ENCODE measurements around the gene WDFY4. TPM values are rescaled to one million over a fixed set of nuclear protein-coding genes. Genes with fewer than 3 reads are reported as not detected.

The WDFY4 gene
- total RNA-seq, 1 experiment from 2014 or later, result 0.22 TPM

GRCh38 chr10:48796713-48797245 lies 112.1 kb downstream of the WDFY4 start (continued):
- TF ChIP-seq MAX (IDR thresholded peaks at IDR 0.05), result no peak

- Histone ChIP-seq H3K9me3 (ENCODE audit: control insufficient read depth in 1 of 2, insufficient read depth in 1 of 2, low read depth in 1 of 2, low read length in 2 of 2) (no peaks in the 10 kb centered on the region), H3K4me3 (replicated peaks in 1 of 2; ENCODE audit: low read depth in 1 of 2, low read length in 2 of 2) (no peak overlapping the region), H3K36me3 (ENCODE audit: control insufficient read depth in 1 of 2, insufficient read depth in 2 of 2, low read length in 2 of 2) (no peaks in the 10 kb centered on the region), H3K27me3 (ENCODE audit: insufficient read depth, low read length) (peaks cover 29% of the 10 kb centered on the region; the same call in 1 of the 2 replicates), H3K79me2 (ENCODE audit: insufficient read depth, low read length) (no peaks in the 10 kb centered on the region), H2AFZ (ENCODE audit: low read depth, low read length, poor library complexity, severe bottlenecking) (no peak overlapping the region), H3K9ac (ENCODE audit: low read length) (no peak overlapping the region), H4K20me1 (ENCODE audit: insufficient read depth) (no peaks in the 10 kb centered on the region), H3K4me2 (ENCODE audit: low read length) (no peak overlapping the region), H3K4me1 (ENCODE audit: control insufficient read depth in 1 of 2, insufficient read depth in 2 of 2, low read length in 2 of 2) (no peaks in the 10 kb centered on the region), H3K9me2 (ENCODE audit: insufficient read depth) (no peaks in the 10 kb centered on the region), H3K27ac (ENCODE audit: low read depth, low read length) (no peak overlapping the region)
- intact Hi-C loops (cut with micrococcal nuclease), result no loop called here
- DNase-seq (ENCODE audit: low read depth, low spot score), result no peak
- no peak for TF ChIP-seq CTCF (IDR thresholded peaks at IDR 0.05 in 2 of 3, conservative IDR thresholded peaks at IDR 0.05 in 1 of 3; ENCODE audit: borderline replicate concordance in 1 of 3, insufficient read depth in 1 of 3, low read depth in 2 of 3, low read length in 2 of 3)
- TF ChIP-seq CEBPB (IDR thresholded peaks at IDR 0.05; ENCODE audit: low read depth), result no peak
- TF ChIP-seq ATF3 (IDR thresholded peaks at IDR 0.05), result no peak
- no peak for TF ChIP-seq ZNF274 (IDR thresholded peaks at IDR 0.05; ENCODE audit: low read depth, low read length)
- TF ChIP-seq MAX (IDR thresholded peaks at IDR 0.05), result no peak
- TF ChIP-seq ELF1 (IDR thresholded peaks at IDR 0.05; ENCODE audit: borderline replicate concordance, low read depth), result no peak
- TF ChIP-seq CBX3 (IDR thresholded peaks at IDR 0.05; ENCODE audit: low read depth), result no peak
- TF ChIP-seq SRF (IDR thresholded peaks at IDR 0.05; ENCODE audit: low read depth), result no peak
- TF ChIP-seq FOSL1 (IDR thresholded peaks at IDR 0.05; ENCODE audit: low read depth), result no peak
- no peak for TF ChIP-seq ZBTB33 (IDR thresholded peaks at IDR 0.05; ENCODE audit: extremely low read depth, insufficient replicate concordance, low read length)
- no peak for TF ChIP-seq TCF7L2 (IDR thresholded peaks at IDR 0.05; ENCODE audit: borderline replicate concordance, extremely low read depth, insufficient read depth, insufficient read length)
- no peak for ATAC-seq
- ChIA-PET CTCF (no interaction called here), POLR2A (no interaction called here), RAD21 (ENCODE audit: low non-redundant PET in 1 of 2, low total read pairs in 2 of 2, uncharacterized antibody in 2 of 2, unreplicated experiment in 2 of 2) (no interaction called here)
- BruUV-seq (replicated peaks), result no TSS peak
These were observed 113.2 kb downstream of the WDFY4 start for GRCh38 chr10:48797830-48798229.
